ENCODE results near the gene SNX15.

Gene SNX15

DNA sequence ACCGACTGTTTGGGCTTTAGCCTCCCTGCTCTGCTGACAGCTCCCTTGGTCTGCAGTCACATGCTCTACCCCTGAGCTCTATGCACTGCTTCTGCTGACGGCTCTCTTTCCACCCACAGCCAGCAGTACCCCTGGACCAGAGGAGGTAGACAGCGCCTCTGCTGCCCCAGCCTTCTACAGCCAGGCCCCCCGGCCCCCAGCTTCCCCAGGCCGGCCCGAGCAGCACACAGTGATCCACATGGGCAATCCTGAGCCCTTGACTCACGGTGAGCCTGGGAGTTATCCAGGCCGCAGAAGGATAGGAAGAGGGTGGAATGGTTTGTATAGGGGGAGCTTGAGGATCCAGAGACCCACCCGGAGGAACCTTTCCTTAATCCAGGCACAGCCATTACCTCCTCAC, 59.6 kb downstream of the SNX15 start:
- no peak for DNase-seq

DNA sequence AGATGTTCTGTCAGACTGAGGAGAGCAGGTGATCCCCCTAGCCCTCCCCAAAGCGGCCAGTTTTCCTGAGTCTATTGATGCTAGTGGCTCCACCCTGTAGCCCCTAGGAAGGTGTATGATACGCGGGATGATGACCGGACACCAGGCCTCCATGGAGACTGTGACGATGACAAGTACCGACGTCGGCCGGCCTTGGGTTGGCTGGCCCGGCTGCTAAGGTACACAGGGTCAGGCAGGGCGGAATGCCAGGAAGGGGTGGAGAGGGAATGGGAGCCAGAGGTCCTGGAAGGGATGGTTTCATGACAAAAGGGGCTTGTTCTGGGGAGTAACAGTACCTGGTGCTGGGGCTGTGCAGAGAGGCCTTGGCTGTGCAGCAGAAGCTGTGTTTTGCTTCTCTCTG, 60.0 kb downstream of the SNX15 start:
- no peak for DNase-seq

- no peak for DNase-seq
These were observed 60.6 kb downstream of the SNX15 start for GRCh38 chr11:65087827-65088226.

GRCh38 chr11:65089621-65090020, 62.4 kb downstream of the SNX15 start:
- no peak for DNase-seq

Measured in Kasumi-1 (cell line).